OCI-LY1 (cell line): ENCODE data around the gene EGR4.

ENCODE experiments used
- H2AFZ ChIP-seq: fragments of 200-600 bp; sonication (generic), shearing (Covaris generic); 2 replicates; pipeline ENCODE4 v1.6.0; 2014; ENCODE audit warnings: antibody characterized with exemption, mild to moderate bottlenecking, low read length
- H3F3A ChIP-seq: fragments of 200-600 bp; sonication (generic), shearing (Covaris generic); 2 replicates; pipeline ENCODE4 v1.6.0; 2014; ENCODE audit warnings: mild to moderate bottlenecking, antibody characterized with exemption, low read length, moderate library complexity; ENCODE audit not compliant: insufficient read depth
- H3K27ac ChIP-seq: fragments of 200-600 bp; sonication (generic); 2 replicates; pipeline ENCODE4 v1.5.1; 2014; ENCODE audit warnings: low read length, mixed run types, mild to moderate bottlenecking, low read depth; ENCODE audit not compliant: poor library complexity, severe bottlenecking
- H3K27me3 ChIP-seq: fragments of 200-600 bp; sonication (generic); 2 replicates; pipeline ENCODE4 v1.6.0; 2014; ENCODE audit warnings: antibody characterized with exemption, mild to moderate bottlenecking, low read length, moderate library complexity; ENCODE audit not compliant: insufficient read depth
- H3K36me3 ChIP-seq: fragments of 200-600 bp; sonication (generic); 2 replicates; pipeline ENCODE4 v1.6.1; 2014; ENCODE audit warnings: mild to moderate bottlenecking, antibody characterized with exemption, low read length, moderate library complexity, mixed read lengths; ENCODE audit not compliant: insufficient read depth
- H3K4me1 ChIP-seq: fragments of 200-600 bp; sonication (generic); 2 replicates; pipeline ENCODE4 v1.5.1; 2014; ENCODE audit warnings: mild to moderate bottlenecking, low read length, moderate library complexity; ENCODE audit not compliant: insufficient read depth, severe bottlenecking
- H3K4me2 ChIP-seq: fragments of 200-600 bp; sonication (generic), shearing (Covaris generic); 2 replicates; pipeline ENCODE4 v1.6.1; 2014; ENCODE audit warnings: low read length
- H3K4me3 ChIP-seq: fragments of 200-600 bp; sonication (generic); 2 replicates; pipeline ENCODE4 v1.5.1; 2014; ENCODE audit warnings: low read length, low read depth, mild to moderate bottlenecking, mixed read lengths; ENCODE audit not compliant: poor library complexity, severe bottlenecking
- H3K79me2 ChIP-seq: fragments of 200-600 bp; shearing (Covaris generic); 2 replicates; pipeline ENCODE4 v1.6.1; 2016; ENCODE audit warnings: mixed run types, low read length, mixed read lengths; ENCODE audit not compliant: insufficient read depth
- H3K9ac ChIP-seq: fragments of 200-600 bp; sonication (generic), shearing (Covaris generic); 2 replicates; pipeline ENCODE4 v1.6.1; 2014; ENCODE audit warnings: mild to moderate bottlenecking, low read length, mixed read lengths
- H3K9me2 ChIP-seq: fragments of 200-600 bp; sonication (generic), shearing (Covaris generic); 2 replicates; pipeline ENCODE4 v1.6.1; 2014; ENCODE audit warnings: low read depth, mild to moderate bottlenecking, low read length, mixed read lengths
- H3K9me3 ChIP-seq: fragments of 200-600 bp; shearing (Covaris generic); 2 replicates; pipeline ENCODE4 v1.6.1; 2014; ENCODE audit warnings: low read length, mixed read lengths
- H4K20me1 ChIP-seq: fragments of 200-600 bp; sonication (generic), shearing (Covaris generic); 2 replicates; pipeline ENCODE4 v1.6.0; 2016; ENCODE audit warnings: mild to moderate bottlenecking, low read length; ENCODE audit not compliant: insufficient read depth
- CTCF ChIP-seq: fragments of 200-600 bp; sonication (generic), shearing (Covaris generic); IDR thresholded peaks from 2 replicates; pipeline ENCODE4 v1.5.1; 2017; ENCODE audit warnings: mild to moderate bottlenecking, antibody characterized with exemption, low read length, moderate library complexity, mixed read lengths
- EZH2 ChIP-seq: fragments of 200-600 bp; sonication (generic), shearing (Covaris generic); IDR thresholded peaks from 2 replicates; pipeline ENCODE4 v1.8.0; 2017; ENCODE audit warnings: borderline replicate concordance, mixed run types, mild to moderate bottlenecking, antibody characterized with exemption, low read length, moderate library complexity, mixed read lengths

The EGR4 gene

GRCh38 chr2:73295751-73296400, 2.5 kb upstream of the EGR4 start:
- peaks cover 1% of the 10 kb centered on the region; the same call in 1 of the 2 replicates for H3K27me3 ChIP-seq
- no peaks in the 10 kb centered on the region for H3K79me2 ChIP-seq
- H3F3A ChIP-seq = no peaks in the 10 kb centered on the region
- H2AFZ ChIP-seq = no peak overlapping the region
- no peaks in the 10 kb centered on the region for H4K20me1 ChIP-seq
- no peak overlapping the region for H3K4me3 ChIP-seq
- H3K36me3 ChIP-seq = no peaks in the 10 kb centered on the region
- no peaks in the 10 kb centered on the region for H3K9me2 ChIP-seq
- H3K4me1 ChIP-seq = peaks cover 6% of the 10 kb centered on the region
- H3K9ac ChIP-seq = no peak overlapping the region
- no peaks in the 10 kb centered on the region for H3K9me3 ChIP-seq
- no peak overlapping the region for H3K27ac ChIP-seq
- TF ChIP-seq CTCF (no peak), EZH2 (no peak)
- H3K4me2 ChIP-seq = no peak overlapping the region

GRCh38 chr2:73294239-73294638, 891 bp upstream of the EGR4 start:
- no peak overlapping the region for H3K27ac ChIP-seq
- H2AFZ ChIP-seq = no peak overlapping the region
- H3K4me3 ChIP-seq = no peak overlapping the region
- no peaks in the 10 kb centered on the region for H3F3A ChIP-seq
- TF ChIP-seq EZH2 = no peak
- no peak for TF ChIP-seq CTCF
- peaks cover 5% of the 10 kb centered on the region; the same call in 1 of the 2 replicates for H3K27me3 ChIP-seq
- H3K4me2 ChIP-seq = no peak overlapping the region
- no peaks in the 10 kb centered on the region for H4K20me1 ChIP-seq
- H3K9ac ChIP-seq = no peak overlapping the region
- H3K9me2 ChIP-seq = no peaks in the 10 kb centered on the region
- H3K9me3 ChIP-seq = no peaks in the 10 kb centered on the region
- peaks cover 6% of the 10 kb centered on the region for H3K4me1 ChIP-seq
- no peaks in the 10 kb centered on the region for H3K79me2 ChIP-seq
- H3K36me3 ChIP-seq = no peaks in the 10 kb centered on the region

- H2AFZ ChIP-seq = no peak overlapping the region
- TF ChIP-seq EZH2 = no peak
- TF ChIP-seq CTCF = no peak
- H3K27me3 ChIP-seq = peaks cover 5% of the 10 kb centered on the region; the same call in 1 of the 2 replicates
- H3K9me3 ChIP-seq = no peaks in the 10 kb centered on the region
- no peaks in the 10 kb centered on the region for H3K9me2 ChIP-seq
- peak overlapping the region; percentile 61 for H3K4me2 ChIP-seq
- no peak overlapping the region for H3K27ac ChIP-seq
- H3K9ac ChIP-seq = no peak overlapping the region
- H4K20me1 ChIP-seq = no peaks in the 10 kb centered on the region
- peak overlapping the region; percentile 51 for H3K4me3 ChIP-seq
- no peaks in the 10 kb centered on the region for H3K79me2 ChIP-seq
- peaks cover 6% of the 10 kb centered on the region for H3K4me1 ChIP-seq
- H3F3A ChIP-seq = no peaks in the 10 kb centered on the region
- H3K36me3 ChIP-seq = no peaks in the 10 kb centered on the region
Observed at GRCh38 chr2:73292906-73293533, 328 bp downstream of the EGR4 start.
